GM12892 (cell line): ENCODE measurements around the gene KRTAP22-1.

ENCODE experiments used
- POLR2A ChIP-seq: IDR thresholded peaks from 2 replicates; pipeline ENCODE4 v1.6.1; 2011; ENCODE audit warnings: low read depth, low read length, control low read depth
- POLR2AphosphoS5 ChIP-seq: IDR thresholded peaks from 2 replicates; pipeline ENCODE4 v1.6.1; 2011; ENCODE audit warnings: low read depth, low read length, control low read depth
- TAF1 ChIP-seq: IDR thresholded peaks from 2 replicates; pipeline ENCODE4 v1.6.1; 2011; ENCODE audit warnings: low read depth, mild to moderate bottlenecking, control low read depth, low read length, borderline replicate concordance

GRCh38 chr21:30552782-30553181 lies 48.1 kb upstream of the KRTAP22-1 start:
- TF ChIP-seq TAF1 (no peak), POLR2A (no peak), POLR2AphosphoS5 (no peak)
